ENCODE measurements around the gene MPST. TPM values are rescaled to one million over a fixed set of nuclear protein-coding genes. Genes with fewer than 3 reads are reported as not detected.

Gene MPST
- polyA plus RNA-seq, 1 donor (not counting 4 experiments of a cell fraction or from before 2014, with no cell fraction given), result 23.5 TPM

GRCh38 chr22:37010174-37010573 is 9.4 kb upstream of the MPST start:
- Histone ChIP-seq H3K4me3 (ENCODE audit: control insufficient read depth in 2 of 3, extremely low read depth in 1 of 3, insufficient read depth in 2 of 3, low read depth in 1 of 3, low read length in 3 of 3) (no peak overlapping the region), H3K36me3 (ENCODE audit: control insufficient read depth in 2 of 2, extremely low read depth in 1 of 2, insufficient read depth in 2 of 2, low read length in 2 of 2) (no peaks in the 10 kb centered on the region), H3K4me1 (ENCODE audit: control insufficient read depth, extremely low read depth, insufficient read depth, low read length) (no peaks in the 10 kb centered on the region), H3K79me2 (ENCODE audit: control insufficient read depth, insufficient read depth, low read length) (no peaks in the 10 kb centered on the region), H2AFZ (ENCODE audit: control insufficient read depth, low read length) (no peak overlapping the region), H3K27ac (ENCODE audit: control insufficient read depth, insufficient read depth, low read length) (no peak overlapping the region), H3K9ac (ENCODE audit: control insufficient read depth, extremely low read depth, insufficient read depth, low read length) (no peak overlapping the region), H4K20me1 (ENCODE audit: control insufficient read depth, extremely low read depth, insufficient read depth, low read length) (no peaks in the 10 kb centered on the region), H3K27me3 (ENCODE audit: control insufficient read depth, extremely low read depth, insufficient read depth, low read length) (peaks cover 12% of the 10 kb centered on the region), H3K9me1 (ENCODE audit: control insufficient read depth, extremely low read depth, insufficient read depth, low read length) (no peaks in the 10 kb centered on the region), H3K9me3 (ENCODE audit: control insufficient read depth, low read depth, low read length) (no peaks in the 10 kb centered on the region), H3K4me2 (ENCODE audit: control insufficient read depth, extremely low read depth, insufficient read depth, low read depth, low read length) (no peak overlapping the region)
- TF ChIP-seq EZH2 (IDR thresholded peaks at IDR 0.05; ENCODE audit: low read length) (no peak), CTCF (optimal IDR thresholded peaks at IDR 0.05 in 1 of 3, IDR thresholded peaks at IDR 0.05 in 1 of 3, conservative IDR thresholded peaks at IDR 0.05 in 1 of 3; ENCODE audit: extremely low read depth in 1 of 3, insufficient read depth in 2 of 3, low read length in 3 of 3) (no peak)
- no peak for FAIRE-seq
- no peak for DNase-seq (ENCODE audit: low read depth, low spot score)
- dilution Hi-C loops (cut with MboI; ENCODE audit: extremely low pct_ligation_motif_present, low sequenced_read_pairs), result no loop called here

- no peak overlapping the region for H2AFZ ChIP-seq (ENCODE audit: control insufficient read depth, low read length)
- no peak overlapping the region for H3K4me3 ChIP-seq (ENCODE audit: control insufficient read depth in 2 of 3, extremely low read depth in 1 of 3, insufficient read depth in 2 of 3, low read depth in 1 of 3, low read length in 3 of 3)
- no peak overlapping the region for H3K9ac ChIP-seq (ENCODE audit: control insufficient read depth, extremely low read depth, insufficient read depth, low read length)
- no peaks in the 10 kb centered on the region for H3K9me1 ChIP-seq (ENCODE audit: control insufficient read depth, extremely low read depth, insufficient read depth, low read length)
- no peaks in the 10 kb centered on the region for H3K9me3 ChIP-seq (ENCODE audit: control insufficient read depth, low read depth, low read length)
- dilution Hi-C loops (cut with MboI; ENCODE audit: extremely low pct_ligation_motif_present, low sequenced_read_pairs), result no loop called here
- no peak overlapping the region for H3K27ac ChIP-seq (ENCODE audit: control insufficient read depth, insufficient read depth, low read length)
- no peak overlapping the region for H3K4me2 ChIP-seq (ENCODE audit: control insufficient read depth, extremely low read depth, insufficient read depth, low read depth, low read length)
- DNase-seq (ENCODE audit: low read depth, low spot score) (no peak), FAIRE-seq (no peak)
- TF ChIP-seq EZH2 (IDR thresholded peaks at IDR 0.05; ENCODE audit: low read length) (no peak), CTCF (optimal IDR thresholded peaks at IDR 0.05 in 1 of 3, IDR thresholded peaks at IDR 0.05 in 1 of 3, conservative IDR thresholded peaks at IDR 0.05 in 1 of 3; ENCODE audit: extremely low read depth in 1 of 3, insufficient read depth in 2 of 3, low read length in 3 of 3) (no peak)
- no peaks in the 10 kb centered on the region for H3K36me3 ChIP-seq (ENCODE audit: control insufficient read depth in 2 of 2, extremely low read depth in 1 of 2, insufficient read depth in 2 of 2, low read length in 2 of 2)
- H3K4me1 ChIP-seq (ENCODE audit: control insufficient read depth, extremely low read depth, insufficient read depth, low read length), result no peaks in the 10 kb centered on the region
- H3K79me2 ChIP-seq (ENCODE audit: control insufficient read depth, insufficient read depth, low read length), result no peaks in the 10 kb centered on the region
- no peaks in the 10 kb centered on the region for H4K20me1 ChIP-seq (ENCODE audit: control insufficient read depth, extremely low read depth, insufficient read depth, low read length)
- H3K27me3 ChIP-seq (ENCODE audit: control insufficient read depth, extremely low read depth, insufficient read depth, low read length), result peaks cover 12% of the 10 kb centered on the region
Observed at GRCh38 chr22:37010976-37011375, 8.6 kb upstream of the MPST start.

Measured in keratinocyte (primary cell).